ENCODE measurements around the gene GABBR2.

DNA sequence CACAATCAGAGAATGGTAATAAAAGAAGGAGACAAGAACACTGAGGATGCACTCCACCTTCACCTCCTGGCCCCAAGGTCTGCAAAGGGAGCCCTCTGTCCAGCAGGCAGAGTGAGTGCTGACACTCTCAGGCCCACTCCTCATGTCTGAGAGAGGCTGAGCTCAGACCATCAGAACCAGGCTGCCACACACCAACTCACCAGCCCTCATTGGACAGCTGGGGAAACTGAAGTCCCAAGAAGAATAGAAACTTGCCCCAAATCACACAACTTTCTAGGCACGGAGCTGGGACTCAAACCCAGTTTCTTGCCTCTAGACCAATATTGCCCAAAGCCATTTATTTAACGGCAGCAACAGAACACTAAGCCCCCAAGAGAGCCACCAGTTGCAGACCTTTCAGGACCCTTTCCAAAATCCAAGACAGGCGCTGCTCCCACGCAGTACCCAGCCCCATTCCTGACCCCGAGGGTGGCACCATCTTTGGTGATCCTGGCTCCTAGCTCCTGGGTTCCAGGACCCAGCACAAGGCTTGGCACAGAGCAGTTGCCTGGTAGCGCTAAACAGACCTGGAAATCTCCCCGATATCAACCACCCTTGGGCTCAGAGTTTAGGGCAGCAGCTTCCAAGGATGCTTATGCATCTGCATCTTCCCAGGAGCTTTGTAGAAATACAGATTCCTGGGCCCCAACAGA lies 192.4 kb downstream of the GABBR2 start:
- TF ChIP-seq CTCF (conservative IDR thresholded peaks at IDR 0.05; ENCODE audit: low read depth in 2 of 2) (no peak), REST (IDR thresholded peaks at IDR 0.05; ENCODE audit: unreplicated experiment) (no peak)

All from GM23338 (cell line).